Endothelial cell of umbilical vein (primary cell): ENCODE results near the gene LSP1.

Source experiments
- MYC ChIP-seq: IDR thresholded peaks from one replicate; pipeline ENCODE4 v1.6.1; 2011; ENCODE audit warnings: mild to moderate bottlenecking, low read depth, low read length
- TF ChIP-seq, protein P1 (sequence below), 2 donors: IDR thresholded peaks; 1 replicate in 1 of 2; 2 replicates in 1 of 2; pipeline ENCODE4 v1.5.1; 2011; ENCODE audit warnings: low read length in 2 of 2, mild to moderate bottlenecking in 2 of 2, moderate library complexity in 2 of 2, control low read depth in 1 of 2, inconsistent platforms in 1 of 2, low read depth in 1 of 2; ENCODE audit not compliant: insufficient read depth in 1 of 2; ENCODE audit errors: extremely low read depth in 1 of 2

DNA sequence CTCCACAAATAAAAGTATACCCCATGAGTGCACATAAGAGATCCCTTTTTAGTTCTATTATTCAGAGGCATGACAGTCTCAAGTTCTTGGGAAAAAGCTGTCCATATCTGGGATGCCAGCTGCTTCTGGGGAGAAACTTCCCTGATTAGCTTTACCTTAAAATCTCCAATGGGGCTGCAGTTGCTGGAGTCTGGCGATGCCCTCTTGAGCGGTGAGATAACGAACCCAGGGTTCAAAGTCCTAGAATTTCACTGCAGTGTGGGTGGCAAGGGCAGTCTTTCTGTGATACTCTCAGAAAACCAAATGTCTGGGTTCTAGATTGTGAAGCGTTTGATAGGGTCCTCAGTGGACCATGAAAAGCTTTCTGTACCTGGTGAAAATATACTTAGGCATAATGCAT lies 46.2 kb downstream of the LSP1 start:
- TF ChIP-seq, protein P1, sequence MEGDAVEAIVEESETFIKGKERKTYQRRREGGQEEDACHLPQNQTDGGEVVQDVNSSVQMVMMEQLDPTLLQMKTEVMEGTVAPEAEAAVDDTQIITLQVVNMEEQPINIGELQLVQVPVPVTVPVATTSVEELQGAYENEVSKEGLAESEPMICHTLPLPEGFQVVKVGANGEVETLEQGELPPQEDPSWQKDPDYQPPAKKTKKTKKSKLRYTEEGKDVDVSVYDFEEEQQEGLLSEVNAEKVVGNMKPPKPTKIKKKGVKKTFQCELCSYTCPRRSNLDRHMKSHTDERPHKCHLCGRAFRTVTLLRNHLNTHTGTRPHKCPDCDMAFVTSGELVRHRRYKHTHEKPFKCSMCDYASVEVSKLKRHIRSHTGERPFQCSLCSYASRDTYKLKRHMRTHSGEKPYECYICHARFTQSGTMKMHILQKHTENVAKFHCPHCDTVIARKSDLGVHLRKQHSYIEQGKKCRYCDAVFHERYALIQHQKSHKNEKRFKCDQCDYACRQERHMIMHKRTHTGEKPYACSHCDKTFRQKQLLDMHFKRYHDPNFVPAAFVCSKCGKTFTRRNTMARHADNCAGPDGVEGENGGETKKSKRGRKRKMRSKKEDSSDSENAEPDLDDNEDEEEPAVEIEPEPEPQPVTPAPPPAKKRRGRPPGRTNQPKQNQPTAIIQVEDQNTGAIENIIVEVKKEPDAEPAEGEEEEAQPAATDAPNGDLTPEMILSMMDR (IDR thresholded peaks at IDR 0.05; ENCODE audit: extremely low read depth in 1 of 2, insufficient read depth in 1 of 2, low read depth in 1 of 2, low read length in 2 of 2), result no peak
- no peak for TF ChIP-seq MYC
